Neural progenitor cell (in vitro differentiated cells): ENCODE results near the gene ASZ1.

Source experiments
- CTCF ChIP-seq: fragments of 200-600 bp; sonication (generic); IDR thresholded peaks from 2 replicates; pipeline ENCODE4 v1.5.1; 2017; ENCODE audit warnings: antibody characterized with exemption, mild to moderate bottlenecking
- EZH2 ChIP-seq: fragments of 200-600 bp; sonication (generic); IDR thresholded peaks from 2 replicates; pipeline ENCODE4 v1.6.1; 2017; ENCODE audit warnings: antibody characterized with exemption, mild to moderate bottlenecking, moderate library complexity
- EZH2phosphoT487 ChIP-seq: fragments of 200-600 bp; sonication (generic); IDR thresholded peaks from 2 replicates; pipeline ENCODE4 v1.6.1; 2017; ENCODE audit warnings: antibody characterized with exemption

DNA sequence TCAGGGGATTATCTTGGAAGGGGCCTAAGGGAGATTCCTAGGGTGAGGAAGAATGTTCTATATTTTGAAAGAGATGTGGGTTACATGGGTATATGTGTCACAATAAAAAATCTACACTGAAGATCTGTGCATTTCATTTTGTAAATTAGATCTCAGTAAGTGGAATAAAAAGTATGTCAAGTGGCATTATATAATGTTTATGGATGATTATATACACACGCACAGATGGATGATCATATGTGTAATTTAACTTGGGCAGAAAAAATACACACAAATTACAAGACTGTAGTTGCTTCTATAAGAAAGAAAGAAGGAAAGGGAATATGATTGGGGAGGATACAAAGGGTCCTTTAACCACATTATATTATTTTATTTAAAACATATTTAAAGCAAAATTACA is 18.5 kb downstream of the ASZ1 start:
- TF ChIP-seq CTCF = no peak
- TF ChIP-seq EZH2 = no peak
- TF ChIP-seq EZH2phosphoT487 = no peak
